Neural cell (in vitro differentiated cells): Measurements from ENCODE around the gene MED13.

Experiments
- EP300 ChIP-seq: fragments of 450-650 bp; conservative IDR thresholded peaks from 2 replicates; pipeline ENCODE4 v1.6.1; 2014; ENCODE audit warnings: antibody characterized with exemption, mild to moderate bottlenecking, moderate library complexity; ENCODE audit not compliant: poor library complexity, severe bottlenecking
- EZH2 ChIP-seq: fragments of 200-600, 300-800 bp; shearing (Covaris generic), sonication (generic); IDR thresholded peaks from 2 replicates; pipeline ENCODE4 v1.6.1; 2014; ENCODE audit warnings: antibody characterized with exemption, low read length, borderline replicate concordance, mild to moderate bottlenecking; ENCODE audit not compliant: insufficient read depth, poor library complexity, severe bottlenecking
- MXI1 ChIP-seq: fragments of 450-650 bp; conservative IDR thresholded peaks from 2 replicates; pipeline ENCODE4 v1.6.1; 2014; ENCODE audit warnings: antibody characterized with exemption, mild to moderate bottlenecking; ENCODE audit not compliant: poor library complexity, severe bottlenecking
- POLR2AphosphoS5 ChIP-seq: IDR thresholded peaks from 2 replicates; pipeline ENCODE4 v1.6.1; 2012
- RAD21 ChIP-seq: fragments of 450-650 bp; conservative IDR thresholded peaks from 2 replicates; pipeline ENCODE4 v1.6.1; 2014; ENCODE audit warnings: antibody characterized with exemption, mild to moderate bottlenecking, moderate library complexity
- REST ChIP-seq: IDR thresholded peaks from 2 replicates; pipeline ENCODE4 v1.6.1; 2012; ENCODE audit warnings: borderline replicate concordance
- SMC3 ChIP-seq: fragments of 450-650 bp; conservative IDR thresholded peaks from 2 replicates; pipeline ENCODE4 v1.6.1; 2014; ENCODE audit warnings: antibody characterized with exemption, mild to moderate bottlenecking, moderate library complexity; ENCODE audit not compliant: poor library complexity
- TAF1 ChIP-seq: IDR thresholded peaks from 2 replicates; pipeline ENCODE4 v1.6.1; 2012; ENCODE audit warnings: low read depth
- TF ChIP-seq, protein P1 (sequence below): fragments of 450-650 bp; IDR thresholded peaks from 2 replicates; pipeline ENCODE4 v1.5.1; 2014; ENCODE audit warnings: antibody characterized with exemption, mild to moderate bottlenecking, moderate library complexity; ENCODE audit not compliant: poor library complexity, severe bottlenecking

DNA sequence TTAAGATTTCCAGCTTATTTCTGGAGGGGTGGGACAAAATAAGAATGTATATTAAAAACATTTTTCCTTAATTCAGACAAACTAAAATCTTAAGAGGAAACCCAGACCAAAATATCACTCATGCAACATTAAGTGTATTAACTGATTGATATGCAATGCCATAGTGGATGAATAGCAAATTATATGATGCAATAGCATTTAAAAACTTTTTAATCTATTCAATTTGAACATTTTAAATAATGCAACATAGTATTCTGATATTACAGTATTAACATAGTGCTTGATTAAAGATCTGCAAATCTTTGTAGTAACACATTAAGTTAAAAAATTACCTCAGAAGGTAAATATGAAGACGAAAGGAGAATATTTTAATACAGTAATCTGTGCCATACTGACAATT is 122.0 kb downstream of the MED13 start:
- TF ChIP-seq, protein P1, sequence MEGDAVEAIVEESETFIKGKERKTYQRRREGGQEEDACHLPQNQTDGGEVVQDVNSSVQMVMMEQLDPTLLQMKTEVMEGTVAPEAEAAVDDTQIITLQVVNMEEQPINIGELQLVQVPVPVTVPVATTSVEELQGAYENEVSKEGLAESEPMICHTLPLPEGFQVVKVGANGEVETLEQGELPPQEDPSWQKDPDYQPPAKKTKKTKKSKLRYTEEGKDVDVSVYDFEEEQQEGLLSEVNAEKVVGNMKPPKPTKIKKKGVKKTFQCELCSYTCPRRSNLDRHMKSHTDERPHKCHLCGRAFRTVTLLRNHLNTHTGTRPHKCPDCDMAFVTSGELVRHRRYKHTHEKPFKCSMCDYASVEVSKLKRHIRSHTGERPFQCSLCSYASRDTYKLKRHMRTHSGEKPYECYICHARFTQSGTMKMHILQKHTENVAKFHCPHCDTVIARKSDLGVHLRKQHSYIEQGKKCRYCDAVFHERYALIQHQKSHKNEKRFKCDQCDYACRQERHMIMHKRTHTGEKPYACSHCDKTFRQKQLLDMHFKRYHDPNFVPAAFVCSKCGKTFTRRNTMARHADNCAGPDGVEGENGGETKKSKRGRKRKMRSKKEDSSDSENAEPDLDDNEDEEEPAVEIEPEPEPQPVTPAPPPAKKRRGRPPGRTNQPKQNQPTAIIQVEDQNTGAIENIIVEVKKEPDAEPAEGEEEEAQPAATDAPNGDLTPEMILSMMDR: no peak
- no peak for TF ChIP-seq POLR2AphosphoS5
- TF ChIP-seq MXI1: no peak
- TF ChIP-seq EP300: no peak
- TF ChIP-seq REST: no peak
- no peak for TF ChIP-seq SMC3
- TF ChIP-seq RAD21: no peak
- no peak for TF ChIP-seq EZH2
- TF ChIP-seq TAF1: no peak
